Hindlimb muscle (tissue), 1 donor: Measurements from ENCODE around the gene TUBA4A. TPM values are rescaled to one million over a fixed set of nuclear protein-coding genes. Genes with fewer than 3 reads are reported as not detected.

Experiments
- DNase-seq: peaks from one replicate; pipeline ENCODE4 v3.0.0-alpha.2; 2013
- polyA plus RNA-seq: library from polyadenylated mRNA; unstranded; fragments of 120-200 nt; gene quantifications from one replicate; pipeline ENCODE4 v1.2.1, GENCODE V29; 2013; ENCODE audit not compliant: insufficient read length

Gene TUBA4A
- polyA plus RNA-seq, 1 donor: 112 TPM

DNA sequence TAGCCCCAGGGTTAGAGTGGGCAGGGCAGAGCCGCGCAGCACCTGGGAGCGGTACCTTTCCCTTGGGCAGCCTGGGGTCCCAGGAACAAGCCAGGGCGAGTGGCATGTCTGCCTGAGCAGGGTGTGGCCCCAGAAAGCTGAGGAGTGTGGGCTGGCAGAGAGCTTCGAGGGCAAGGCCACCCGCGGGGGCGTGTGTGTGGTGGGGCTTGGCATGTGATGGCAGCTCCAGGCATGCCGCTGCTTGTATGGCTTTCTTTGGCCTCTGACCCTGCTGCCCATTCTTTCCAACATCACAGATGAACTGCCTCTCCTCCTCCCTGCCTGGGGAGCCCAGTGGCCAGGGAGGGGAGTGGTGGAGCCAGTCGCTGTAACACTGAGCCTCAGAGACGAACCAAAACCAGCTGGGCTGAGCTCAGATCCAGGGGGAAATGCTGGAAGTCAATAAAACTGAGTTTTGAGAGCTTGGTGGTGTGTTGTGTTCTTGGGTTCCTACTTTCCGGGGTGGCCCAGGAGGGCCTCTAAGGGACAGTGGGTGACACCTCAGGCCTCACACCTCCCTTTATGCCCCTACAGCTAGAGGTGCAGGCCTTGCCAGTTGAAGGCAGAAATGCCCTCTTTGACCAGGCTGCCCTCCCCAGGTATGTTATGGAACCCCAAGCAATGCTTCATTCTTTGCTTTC, 32.9 kb upstream of the TUBA4A start:
- DNase-seq: no peak

- peak; percentile 71 for DNase-seq
Measured at GRCh38 chr2:219285894-219286425, 32.2 kb upstream of the TUBA4A start.

DNA sequence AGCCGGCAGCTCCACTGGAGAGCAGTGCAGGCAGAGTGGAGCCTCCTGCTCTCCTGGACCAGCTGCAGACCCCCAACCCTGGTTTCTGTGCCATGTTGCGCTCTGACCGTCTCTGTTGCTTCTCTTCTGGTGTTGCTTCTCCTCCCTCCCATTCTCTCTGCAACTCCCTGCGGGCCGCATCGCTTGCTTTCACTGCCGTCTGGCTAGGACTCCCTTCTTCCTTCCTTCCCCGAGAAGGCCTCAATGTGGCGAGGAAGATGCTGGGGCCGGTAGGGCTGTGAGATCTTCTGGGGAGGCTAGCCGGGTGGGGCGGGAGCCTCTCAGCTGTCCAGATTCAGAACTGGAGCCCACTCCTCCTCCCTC, 31.6 kb upstream of the TUBA4A start:
- peak; percentile 46 for DNase-seq

DNA sequence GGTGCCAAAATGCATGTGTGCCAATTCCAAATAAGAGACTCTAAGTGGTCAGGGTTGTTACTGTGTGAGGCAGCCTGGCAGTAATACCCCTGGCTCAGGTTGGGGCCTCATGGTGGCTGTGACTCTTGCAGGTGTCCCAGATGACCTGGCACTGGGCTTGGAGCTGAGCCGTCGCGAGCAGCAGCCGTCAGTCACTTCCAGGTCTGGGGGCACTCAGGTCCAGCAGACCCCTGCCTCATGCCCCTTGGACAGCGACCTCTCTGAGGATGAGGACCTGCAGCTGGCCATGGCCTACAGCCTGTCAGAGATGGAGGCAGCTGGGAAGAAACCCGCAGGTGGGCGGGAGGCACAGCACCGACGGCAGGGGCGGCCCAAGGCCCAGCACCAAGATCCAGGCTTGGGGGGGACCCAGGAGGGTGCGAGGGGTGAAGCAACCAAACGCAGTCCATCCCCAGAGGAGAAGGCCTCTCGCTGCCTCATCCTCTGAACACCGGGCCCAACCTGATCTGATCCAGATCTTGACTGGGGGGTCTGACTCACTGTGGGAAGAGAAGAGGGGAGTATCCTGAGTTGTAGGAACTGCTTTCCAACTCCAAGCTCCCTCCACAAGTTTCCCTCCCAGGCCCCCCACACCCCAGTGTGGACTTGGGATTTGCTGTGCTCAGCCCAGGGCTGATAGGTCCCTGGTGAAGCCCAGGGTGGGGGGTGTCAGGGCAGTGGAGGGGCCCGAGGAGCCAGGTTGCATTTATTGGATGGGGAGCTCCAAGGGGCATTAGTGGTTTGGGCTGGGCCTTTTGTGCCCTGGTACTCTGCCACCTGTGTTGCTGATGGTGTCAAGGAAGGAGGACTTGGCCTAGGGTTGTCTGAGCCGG, 31.0 kb upstream of the TUBA4A start:
- no peak for DNase-seq

DNA sequence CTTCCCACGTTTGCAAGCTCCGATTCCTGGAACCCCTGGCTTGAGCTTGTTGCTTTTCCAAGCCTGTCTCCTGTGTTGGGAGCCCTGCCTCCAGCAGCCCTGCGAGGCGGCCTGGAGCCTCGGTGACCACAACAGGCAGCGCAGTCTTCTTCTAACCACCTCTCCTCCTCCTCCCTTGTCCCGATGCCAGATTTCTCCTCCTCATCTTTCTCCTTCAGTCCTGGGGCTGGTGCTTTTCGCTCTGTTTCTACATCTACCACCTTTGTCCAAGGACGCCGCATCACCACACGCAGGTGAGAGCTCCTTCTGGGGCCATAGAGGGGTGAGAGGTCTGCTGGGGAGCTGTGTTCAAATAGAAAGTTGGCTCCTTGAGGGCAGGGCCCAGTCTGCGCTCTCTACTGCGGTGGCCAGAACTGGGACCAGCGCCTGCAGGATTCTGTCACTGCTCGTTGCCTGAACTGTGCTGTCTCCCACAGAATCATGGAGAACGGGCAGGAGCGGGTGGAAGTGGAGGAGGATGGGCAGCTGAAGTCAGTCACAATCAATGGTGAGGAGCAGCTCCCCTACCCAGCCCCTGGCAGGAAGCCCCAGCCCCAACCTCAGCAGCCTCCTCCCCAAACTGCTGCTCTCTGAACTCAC, 29.3 kb upstream of the TUBA4A start:
- DNase-seq: no peak

DNA sequence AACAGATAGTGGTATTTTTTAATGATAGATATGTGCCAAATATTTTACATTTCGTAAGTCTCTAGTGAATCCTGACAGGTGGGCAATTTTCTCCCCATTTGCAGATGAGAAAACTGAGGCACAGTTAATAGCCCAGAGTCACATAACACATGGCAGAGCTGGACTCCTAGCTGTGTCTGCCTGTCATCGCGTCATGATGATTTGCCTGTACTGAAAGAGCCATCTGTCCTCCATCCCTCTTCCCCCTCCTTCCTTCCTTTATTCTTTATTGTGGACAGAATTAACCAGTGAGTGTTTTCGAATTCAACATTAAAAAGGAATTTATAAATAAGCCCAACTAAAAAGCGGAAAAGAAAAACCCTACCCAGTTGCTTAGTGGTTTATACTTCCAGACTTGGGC, 28.7 kb upstream of the TUBA4A start:
- no peak for DNase-seq

- no peak for DNase-seq
Measured at GRCh38 chr2:219281588-219281987, 27.9 kb upstream of the TUBA4A start.

DNA sequence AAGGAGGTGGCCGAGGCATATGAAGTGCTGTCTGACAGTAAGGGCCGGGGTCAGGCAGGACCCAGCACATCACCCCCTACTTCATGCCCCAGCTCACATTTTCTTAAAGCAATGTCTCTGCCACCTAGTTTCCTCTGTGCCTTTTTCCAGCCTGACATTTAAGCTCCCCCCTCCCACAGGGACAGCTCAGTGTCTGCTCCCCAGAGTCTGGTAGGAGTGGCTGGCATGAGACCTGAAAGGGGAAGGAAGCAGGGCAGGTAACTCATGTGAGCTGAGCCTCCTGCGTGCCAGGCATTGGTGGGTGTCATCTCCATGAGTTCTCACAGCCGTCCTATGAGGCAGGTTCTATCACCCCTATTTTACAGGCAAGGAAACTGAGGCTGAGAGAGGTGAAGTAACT, 26.9 kb upstream of the TUBA4A start:
- DNase-seq: no peak

- no peak for DNase-seq
Measured at GRCh38 chr2:219279916-219280516, 26.3 kb upstream of the TUBA4A start.

GRCh38 chr2:219279151-219279915, 25.6 kb upstream of the TUBA4A start, which contains the start of gene DNAJB2:
Gene DNAJB2 (plus strand): TSS chr2:219279366. CDS start chr2:219279834, 468 bp downstream.
- peak; percentile 99 for DNase-seq

GRCh38 chr2:219278655-219279150, 25.0 kb upstream of the TUBA4A start:
- DNase-seq: peak; percentile 16

DNA sequence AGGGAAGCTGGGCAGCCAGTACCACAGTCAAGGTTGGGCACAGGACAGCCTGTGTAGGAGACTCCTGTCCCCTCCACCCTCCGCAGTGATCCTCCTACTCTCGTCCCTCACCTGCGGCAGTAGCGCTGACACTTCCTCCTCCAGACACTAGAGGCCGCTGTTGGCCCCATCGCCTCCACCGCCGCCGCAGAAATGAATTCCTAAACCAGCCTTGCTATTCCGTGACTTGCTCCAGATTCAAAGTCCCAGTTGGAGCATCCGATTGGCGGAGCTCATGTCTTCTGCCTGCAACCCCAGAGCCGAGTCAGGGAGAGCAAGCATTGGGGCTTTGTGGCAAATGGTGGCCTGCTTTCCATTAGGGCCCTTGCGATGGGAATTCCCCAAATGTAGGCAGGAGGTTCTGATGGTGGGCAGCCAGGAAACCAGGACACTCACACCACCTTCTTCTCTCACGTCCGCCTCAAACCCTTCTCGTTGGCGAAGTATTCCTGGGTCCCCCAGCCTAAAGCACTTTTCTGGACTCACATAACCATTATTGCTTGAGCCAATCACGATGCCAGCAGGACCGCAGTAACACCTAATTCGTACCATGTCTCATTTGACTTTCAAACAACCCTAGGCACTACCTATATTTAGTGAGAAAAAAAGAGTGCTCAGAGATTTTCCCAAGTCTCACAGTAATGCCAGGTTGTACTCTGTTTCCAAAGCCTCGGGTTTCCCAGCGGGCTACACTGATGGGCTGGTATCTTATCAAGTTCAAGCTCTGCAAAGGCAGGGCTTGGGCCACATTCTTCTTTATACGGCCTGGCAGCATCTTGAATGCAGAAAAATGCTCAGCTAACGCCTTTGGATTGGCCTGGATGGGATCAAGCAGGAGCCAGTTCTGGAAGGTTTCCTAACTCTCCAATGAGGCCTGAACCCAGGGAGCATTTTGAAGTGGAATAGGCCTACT, 24.3 kb upstream of the TUBA4A start:
- DNase-seq: peak; percentile 77

DNA sequence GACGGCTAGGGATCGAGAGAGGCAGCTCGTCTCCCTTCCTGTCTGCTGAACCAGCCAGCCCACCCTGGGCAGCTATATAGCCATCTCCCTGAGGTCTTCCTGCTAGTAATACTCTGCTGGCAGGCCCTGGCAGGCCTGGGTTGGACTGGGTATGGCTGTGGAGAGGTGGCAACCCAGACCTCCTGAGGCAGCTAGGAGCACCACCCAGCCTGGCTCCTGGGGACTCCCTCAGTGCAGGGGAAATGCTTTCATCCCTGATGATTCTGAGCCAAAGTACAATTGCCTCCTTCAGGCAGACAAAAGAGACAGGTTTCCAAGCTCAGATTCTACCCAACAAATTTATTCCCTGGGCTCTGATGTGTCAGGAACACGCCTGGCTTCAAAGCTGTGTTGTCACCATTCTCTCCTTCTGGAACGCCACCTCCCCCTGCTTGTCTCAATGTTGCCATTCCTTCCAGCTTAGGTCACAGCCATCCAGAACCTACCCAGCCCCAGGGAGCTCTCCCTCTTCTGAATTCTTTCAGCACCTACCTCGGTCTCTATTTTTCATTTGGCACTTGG, 20.7 kb upstream of the TUBA4A start:
- DNase-seq: no peak

GRCh38 chr2:219273937-219274336, 20.2 kb upstream of the TUBA4A start:
- no peak for DNase-seq

DNA sequence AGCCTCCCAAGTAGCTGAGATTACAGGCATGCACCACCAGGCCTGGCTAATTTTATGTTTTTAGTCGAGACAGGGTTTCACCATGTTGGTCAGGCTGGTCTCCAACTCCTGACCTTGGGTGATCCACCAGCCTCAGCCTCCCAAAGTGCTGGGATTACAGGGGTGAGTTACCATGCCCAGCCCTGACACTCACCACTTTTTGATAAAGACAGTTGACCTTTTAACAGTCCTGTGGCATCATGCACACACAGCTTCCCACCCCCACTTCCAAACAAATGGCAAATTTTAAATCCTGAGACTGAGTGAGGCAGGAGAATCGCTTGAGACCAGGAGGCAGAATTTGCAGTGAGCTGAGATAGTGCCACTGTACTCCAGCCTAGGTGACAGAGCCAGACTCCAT, 19.3 kb upstream of the TUBA4A start:
- no peak for DNase-seq

GRCh38 chr2:219272356-219272755, 18.6 kb upstream of the TUBA4A start:
- DNase-seq: no peak

DNA sequence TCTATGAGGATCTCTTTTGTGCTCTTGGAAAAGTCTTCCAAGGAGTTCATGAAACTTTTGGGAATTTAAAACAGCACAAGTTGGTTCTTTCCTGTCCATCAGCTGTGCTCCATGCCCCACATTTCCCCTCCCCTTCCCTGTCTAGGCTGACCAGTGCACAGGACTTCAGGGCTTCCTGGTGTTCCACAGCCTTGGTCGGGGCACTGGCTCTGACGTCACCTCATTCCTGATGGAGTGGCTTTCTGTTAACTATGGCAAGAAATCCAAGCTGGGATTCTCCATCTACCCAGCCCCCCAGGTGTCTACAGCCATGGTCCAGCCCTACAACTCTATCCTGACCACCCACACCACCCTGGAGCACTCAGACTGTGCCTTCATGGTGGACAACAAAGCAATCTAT, 17.3 kb upstream of the TUBA4A start:
- DNase-seq: no peak

DNA sequence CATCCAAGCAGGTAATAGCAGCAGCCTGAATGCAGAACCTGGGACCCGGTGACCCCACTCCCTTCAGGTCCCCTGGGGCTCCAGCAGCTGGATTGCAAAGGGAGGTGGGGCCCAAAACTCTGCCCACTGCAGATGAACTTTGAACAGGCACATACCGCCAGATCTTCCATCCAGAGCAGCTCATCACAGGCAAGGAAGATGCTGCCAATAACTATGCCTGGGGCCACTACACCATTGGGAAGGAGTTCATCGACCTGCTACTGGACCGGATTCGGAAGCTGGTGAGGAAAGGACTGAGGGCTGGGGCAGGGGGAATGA, 16.3 kb upstream of the TUBA4A start:
- no peak for DNase-seq

GRCh38 chr2:219269362-219270054, 15.8 kb upstream of the TUBA4A start:
- DNase-seq: no peak

DNA sequence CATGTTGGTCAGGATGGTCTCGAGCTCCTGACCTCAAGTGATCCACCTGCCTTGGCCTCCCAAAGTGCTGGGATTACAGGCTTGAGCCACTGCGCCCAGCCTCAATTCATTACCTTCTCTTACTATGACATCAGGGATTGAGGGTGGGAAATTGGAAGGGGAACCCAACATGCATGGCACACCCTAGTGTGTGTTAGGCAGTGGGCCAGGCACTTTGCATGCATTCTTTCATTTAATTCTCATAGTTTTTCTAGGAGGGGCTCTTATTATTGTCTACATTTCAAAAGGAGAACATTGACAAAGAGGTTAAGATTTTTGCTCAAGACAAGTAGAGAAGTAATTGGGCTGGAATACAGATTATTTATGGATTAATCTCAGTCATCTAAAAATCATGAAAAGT, 14.6 kb upstream of the TUBA4A start:
- DNase-seq: no peak
